DMS 273 (cell line): ENCODE measurements around the gene KCNH1.

Experiments used
- DNase-seq: peaks from one replicate; lab custom pipeline; 2025; ENCODE audit not compliant: unreplicated experiment; lab: John Stamatoyannopoulos, UW

Gene KCNH1

DNA sequence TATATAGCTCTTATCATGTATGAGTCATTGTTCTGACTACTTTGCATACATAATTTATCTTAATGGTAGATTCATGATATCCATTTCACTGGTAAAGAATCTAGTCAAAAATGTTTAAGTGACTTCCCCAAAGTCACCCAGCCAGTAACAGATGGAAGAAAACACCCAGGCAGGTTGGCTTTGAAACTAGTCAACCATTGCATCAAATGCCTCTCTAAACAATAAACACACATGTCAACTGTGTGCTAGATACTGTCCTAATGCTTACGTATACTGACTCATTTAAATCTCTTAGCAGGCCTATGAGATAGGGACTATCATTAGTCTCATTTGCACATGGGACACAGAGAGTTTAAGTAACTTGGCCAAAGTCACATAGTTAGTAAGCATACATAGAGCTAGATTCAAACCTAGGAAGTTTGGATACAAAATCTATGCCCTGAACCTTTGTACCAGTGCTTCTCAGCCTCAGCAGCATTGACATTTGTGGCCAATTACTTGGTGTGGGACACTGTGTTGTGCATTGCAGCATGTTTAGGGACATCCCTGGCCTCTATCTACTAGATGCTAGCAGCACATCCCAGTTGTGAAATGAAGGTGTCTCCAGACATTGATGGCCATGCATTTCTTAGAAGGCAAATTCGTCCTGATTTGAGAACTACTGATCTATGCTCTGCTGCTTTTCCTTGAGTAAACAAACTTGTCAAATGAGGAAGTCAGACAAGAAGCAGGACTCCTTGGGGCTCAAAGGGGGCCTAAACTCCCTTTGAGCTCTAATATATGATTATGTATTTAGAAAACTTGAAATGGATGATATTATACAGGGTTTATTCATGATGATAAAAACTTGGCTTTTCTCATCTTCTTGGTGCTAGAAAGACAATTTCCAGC, 316.3 kb downstream of the KCNH1 start:
- DNase-seq = peak; percentile 20

DNA sequence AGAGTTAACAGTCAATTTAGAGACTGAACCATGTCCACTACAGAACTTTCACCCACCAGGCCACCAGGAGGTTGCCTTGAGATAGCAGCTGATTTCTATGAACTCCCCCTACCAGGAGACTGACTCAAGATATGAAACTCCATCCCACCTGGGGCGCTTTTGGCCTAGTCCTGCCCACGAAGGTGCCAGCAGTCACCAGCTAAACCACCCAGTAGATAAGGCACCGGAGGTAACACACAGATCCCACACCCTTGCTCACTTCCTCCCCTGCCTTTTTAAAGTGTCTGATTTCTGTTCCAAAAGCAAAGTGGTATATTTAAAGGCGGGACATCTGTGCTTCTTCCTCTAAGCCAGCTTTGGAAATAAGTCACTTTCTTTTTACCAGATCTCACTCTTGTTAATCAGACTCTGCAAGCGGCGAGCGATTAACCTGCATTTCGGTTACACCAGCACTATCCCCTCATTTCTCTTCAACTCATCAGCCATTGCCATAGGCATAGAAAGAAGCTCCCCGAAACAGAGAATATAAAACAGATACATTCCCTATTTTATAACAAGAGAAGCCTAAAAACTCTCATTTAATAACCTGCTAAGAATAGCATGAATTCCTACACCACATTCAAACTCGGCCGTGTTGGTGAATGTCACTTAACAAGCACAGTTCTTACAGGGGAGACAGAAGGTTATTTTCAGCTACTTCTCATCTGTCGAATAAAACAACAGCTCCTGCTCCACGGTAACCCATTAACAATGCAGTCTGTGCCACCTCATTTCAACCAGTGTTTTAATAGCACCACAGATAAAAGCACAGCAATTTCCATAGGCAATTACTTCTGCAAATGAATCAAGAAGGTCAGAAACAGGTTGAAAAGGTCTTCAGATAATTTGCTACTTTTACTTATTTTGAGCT, 318.1 kb downstream of the KCNH1 start:
- peak; percentile 41 for DNase-seq

DNA sequence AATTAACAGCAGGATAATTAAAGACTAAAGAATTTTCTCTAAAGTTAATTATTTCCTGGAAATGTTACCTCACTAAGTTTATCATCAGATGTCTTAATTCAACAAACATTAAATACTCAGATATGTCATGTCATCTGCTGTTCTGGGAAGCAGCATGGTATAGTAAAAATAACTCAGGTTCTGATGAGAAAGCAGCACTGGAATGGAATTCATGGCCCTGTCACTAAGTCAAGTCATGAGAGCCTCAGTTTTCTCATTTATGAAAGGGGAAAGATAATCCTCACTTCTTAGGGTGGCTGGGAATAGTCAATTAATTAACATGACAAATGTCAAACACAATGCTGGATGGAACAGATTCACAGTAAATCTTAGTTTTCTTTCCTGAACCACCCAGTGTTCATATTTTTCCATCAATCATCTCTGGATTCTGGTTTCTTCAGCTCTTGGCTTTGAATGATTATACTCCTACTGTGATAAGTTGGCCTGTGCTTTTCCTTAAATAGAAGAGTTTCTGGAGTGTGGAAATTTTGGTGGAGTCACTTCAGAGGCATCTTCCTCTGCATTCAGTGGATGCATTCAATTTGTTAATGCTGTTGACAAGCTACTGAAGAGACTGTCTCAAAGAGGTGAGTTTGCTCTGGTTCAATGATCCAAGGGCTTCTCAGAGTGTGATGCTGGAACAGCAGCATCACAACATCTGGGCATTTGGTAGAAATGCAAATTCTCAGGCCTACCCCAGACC, 319.4 kb downstream of the KCNH1 start:
- no peak for DNase-seq

DNA sequence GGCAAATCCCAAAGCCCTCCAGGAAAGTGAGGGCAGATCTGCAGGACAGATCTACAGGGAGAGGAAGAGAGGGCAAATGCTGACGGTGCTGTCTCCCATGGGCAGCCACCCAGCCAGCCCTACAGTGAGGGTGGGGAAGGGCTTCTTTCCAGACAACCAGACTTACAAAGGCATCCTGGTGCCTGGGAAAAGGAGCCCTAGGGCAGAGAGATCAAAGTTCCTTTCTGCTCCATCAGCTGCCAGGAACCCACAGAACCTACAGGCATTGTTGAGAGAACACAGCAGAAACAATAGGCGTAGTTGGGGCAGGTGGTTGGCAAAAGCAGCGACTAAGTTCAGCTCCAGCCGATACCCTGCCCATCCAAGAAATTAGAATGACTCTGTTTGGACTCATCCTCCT, 332.4 kb downstream of the KCNH1 start:
- DNase-seq = no peak

DNA sequence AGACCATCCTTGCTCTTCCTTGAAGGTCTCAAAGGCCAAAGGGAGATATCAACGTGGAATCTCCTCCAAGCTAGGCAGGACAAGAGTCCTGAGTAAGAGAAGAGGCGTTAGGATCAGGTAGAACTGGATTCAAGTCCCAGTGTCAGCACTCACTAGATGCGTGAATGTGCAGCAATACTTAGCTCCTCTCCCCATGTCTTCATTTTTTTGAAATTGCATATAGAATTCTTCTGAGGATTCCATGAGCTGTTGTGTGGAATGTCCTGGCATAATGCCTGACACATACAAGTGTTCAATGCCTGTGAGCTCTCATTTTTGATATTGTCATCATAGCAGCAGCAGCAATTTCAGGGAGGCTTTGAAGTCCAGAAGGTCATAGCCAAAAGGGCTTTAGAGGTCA, 333.2 kb downstream of the KCNH1 start:
- DNase-seq = no peak

DNA sequence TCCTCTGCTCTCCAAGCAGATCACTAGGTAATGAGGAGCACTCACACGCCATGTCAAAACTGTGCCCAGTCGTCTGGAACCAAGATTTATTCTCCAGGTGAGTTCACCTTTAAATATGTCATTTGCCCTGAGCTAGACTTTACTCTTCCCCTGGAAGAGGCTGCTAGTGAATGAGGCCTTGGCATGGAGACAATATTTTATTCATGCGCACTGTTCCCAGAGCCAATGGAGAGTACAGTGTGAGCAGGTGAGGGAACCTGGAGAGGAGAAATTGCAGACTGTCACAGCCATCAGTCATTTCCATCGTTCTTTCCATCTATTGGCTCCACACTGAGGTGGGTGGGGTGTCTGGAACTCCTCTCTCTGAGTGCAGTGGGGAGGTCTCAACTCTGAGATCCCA, 333.6 kb downstream of the KCNH1 start:
- no peak for DNase-seq

DNA sequence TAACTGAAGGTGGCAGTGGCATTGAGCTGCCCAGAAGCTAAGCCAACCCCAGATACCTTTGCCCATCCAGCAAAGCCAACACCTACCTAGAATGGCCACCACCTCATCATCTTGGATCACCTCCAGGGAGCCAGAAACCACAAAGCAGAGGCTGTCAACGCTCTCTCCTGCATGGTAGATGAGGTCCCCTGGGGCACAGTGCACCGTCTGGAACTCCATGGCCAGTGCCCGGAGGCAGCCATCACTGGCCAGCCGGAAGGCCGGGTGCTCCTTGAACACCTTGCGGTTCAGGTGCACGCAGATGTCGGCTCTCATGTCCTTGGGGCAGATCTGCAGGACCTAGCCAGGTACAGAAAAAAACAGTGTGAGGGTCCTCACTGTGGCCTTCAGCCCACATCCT, 336.5 kb downstream of the KCNH1 start:
- DNase-seq = peak; percentile 47

DNA sequence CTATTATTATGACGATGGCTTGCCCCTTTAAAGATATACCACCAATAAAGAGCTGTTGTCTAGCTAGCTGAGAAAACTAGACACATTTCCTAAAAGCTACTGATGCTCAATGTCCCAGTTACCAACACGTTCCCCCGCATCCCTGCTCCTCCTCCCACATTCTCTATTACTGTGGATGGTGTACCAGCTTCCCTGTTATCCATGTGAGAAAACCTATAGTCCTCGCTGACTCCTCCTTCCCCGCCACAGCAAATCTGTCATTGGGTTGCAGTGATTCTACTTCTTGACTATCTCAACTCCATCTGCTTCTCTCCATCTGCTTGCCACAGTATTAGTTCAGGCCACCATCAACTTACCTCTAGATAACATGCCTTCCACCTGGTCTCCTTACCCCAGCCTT, 337.5 kb downstream of the KCNH1 start:
- peak; percentile 75 for DNase-seq

DNA sequence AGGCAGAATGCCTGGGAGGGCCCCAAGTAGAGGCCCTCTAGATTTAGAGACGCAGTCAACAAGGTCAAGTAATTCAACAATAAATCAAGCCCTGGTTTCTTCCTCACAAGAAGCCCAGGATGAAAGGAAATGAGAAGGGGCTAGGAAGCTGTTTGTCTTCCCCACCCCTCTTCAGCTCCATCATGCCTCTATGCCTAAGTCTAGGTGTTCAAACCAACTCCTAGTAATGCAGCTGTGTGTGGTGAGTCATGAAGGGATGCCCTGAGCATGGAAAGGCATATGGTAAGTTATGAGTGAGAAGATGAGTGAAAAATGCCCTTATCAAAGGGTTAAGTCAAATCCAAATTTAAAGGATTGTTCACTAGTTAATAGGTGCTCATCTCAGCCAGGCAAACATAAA, 339.5 kb downstream of the KCNH1 start:
- DNase-seq = peak; percentile 16

DNA sequence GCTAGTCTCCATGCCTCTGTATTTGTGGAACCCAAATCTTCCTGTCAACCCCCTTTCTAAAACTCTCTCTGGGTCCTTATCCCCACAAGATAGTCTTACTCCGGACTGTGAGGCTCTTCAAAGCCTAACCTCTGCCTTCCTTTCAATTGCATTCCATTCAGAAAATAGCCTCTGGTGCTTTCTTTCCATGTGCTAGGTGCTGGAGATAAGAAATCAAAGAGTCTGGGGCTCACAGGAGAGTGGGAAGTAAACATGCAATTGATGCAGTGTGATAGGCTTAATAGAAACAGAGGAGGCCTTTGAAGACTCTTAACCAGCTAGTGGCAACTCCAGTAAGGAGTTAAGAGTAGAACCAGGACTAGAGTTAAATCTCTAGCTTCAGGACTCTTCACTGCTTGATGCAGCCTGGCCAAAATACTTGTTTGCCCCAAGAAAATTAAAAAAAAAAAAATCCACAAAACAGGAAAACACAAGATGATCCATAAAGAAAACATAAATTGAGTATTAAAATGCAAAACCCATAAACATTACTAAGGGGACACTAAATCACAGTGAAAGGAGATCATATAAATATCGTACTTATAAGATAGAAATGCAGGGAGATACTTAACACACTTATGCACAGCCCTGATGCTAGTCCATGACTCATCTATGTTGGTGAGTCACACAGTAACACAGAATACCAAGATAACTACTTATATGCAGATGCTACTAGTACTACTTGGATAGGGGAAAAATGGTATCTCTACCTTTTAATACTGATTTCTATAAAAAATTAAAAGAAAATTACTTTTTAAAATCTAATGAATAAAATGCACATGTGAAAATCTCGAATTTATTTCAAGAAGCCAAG, 341.5 kb downstream of the KCNH1 start:
- peak; percentile 28 for DNase-seq

DNA sequence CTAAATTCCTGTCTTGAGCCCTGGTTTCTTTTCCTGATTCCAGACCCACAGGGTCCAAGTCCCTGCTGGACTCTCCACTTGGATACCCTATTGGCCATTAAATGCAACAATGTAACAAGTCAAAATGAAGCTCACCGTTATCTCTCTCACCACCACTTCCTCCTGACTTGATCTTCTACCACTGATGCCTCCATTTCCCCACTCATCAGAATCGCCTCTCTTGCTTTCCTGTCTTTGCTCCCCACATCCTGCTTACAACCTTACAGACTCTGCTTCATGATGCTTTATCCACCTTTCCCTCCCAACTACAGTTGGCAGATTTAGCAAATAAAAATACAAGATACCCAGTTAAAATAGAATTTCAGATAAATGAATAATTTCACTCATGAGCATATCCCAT, 343.8 kb downstream of the KCNH1 start:
- DNase-seq = no peak

DNA sequence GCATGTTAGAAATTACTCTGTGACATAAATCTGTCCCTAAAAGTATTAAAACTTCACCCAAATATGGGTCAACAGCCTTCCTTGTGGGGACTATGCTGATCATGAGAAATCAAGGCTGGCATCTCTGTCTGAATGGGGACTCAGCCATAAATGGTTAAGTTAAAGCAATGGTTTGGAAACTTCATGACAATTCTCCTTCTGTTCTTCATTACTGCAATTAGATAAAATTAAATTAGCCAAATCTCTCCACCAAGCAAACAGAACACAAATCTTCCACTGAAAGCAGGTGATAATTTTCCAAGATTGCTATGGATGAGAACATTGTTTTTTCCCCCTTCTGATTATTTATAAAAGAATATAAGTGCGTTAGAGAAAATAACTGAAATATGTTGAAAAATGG, 346.1 kb downstream of the KCNH1 start:
- DNase-seq = no peak

DNA sequence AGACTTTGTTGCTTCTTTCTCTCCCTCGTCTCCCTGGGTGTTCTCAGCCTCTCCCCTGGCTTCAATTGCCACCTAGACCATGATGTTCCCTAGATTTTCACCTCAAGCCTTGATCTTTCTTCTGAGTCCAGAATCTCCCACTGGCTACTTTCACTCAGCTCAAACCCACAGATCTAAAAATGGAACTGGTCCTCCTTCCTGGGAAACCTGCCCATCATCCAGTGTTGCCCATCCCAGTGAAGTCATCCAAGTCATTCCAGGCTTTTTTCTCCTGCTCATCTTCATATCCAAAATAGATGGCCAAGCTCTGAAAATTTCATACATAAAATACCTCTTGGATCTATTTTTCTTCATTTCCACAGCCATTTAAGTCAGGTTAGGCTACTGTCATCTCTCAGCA, 347.4 kb downstream of the KCNH1 start:
- no peak for DNase-seq

DNA sequence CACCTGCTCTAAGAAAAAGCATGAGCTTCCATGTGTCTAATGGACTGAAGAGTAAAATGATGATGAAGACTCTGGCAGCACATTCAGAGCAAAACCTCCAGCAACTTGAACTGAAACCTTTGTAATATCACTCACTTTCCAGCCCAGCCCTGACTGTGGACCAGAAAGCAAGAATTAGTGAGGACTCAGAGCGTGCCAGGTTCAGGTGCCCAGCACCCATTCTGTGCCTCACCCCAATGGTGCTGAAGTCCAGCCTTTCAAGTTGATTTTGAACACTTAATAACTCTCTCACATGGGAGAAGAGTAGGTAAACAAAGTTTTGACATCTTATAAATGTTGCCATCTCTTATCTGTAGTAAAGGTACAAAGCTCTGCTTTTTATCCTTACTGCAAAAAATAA, 350.0 kb downstream of the KCNH1 start:
- DNase-seq = no peak

DNA sequence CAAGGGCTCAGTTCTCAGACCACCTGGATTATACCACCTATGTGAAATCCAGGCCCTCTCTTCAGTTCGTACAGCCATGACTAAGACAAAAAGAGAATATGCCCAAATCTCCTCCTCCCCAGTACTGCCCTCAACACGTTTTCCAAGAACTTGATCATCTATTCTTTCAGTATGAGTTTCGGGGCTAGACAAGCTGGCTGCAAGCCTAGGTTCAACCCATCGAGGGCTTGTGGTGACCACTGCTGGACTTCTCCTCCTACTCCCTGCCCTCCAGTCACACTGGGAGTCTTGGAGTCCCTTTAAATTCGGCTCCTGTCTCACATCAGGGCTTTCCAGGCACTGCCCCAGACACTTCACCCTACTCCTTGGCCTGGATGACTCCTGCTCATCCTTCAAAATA, 352.3 kb downstream of the KCNH1 start:
- no peak for DNase-seq

DNA sequence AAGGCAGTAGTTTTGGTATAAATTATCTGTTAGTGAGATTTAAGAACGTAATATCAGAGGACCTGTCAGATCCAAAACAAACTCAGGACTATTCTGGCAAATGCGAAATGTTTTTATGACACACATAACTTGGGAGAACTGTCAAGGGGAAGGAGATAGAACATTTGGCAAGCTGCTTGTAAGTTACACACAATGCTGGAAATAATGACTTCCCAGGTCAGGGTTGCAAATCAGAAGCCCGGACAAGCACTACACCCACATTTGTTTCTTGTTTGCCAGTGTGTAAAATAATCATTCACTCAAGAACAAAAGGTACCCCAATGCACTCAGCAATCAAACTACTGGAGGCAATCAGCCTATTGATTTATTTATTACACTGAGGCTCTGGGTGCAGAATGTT, 354.7 kb downstream of the KCNH1 start:
- DNase-seq = no peak

DNA sequence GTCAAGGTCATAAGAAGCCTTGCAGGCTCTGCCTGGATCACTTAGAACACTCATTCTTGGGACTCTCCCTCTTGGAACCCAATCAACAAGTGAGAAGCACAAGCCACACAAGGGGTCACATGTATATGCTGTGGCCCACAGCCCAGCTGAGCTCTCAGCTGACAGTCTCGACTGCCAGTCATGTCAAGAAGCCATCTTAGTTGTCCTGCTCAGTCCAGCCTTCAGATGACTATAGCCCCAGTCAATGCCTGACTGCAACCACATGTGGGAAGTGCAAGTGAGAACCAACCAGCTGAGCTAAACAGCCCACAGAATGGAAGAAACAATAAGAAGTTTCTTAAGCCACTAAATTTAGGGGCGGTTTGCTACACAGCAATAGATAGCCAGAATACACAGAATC, 356.0 kb downstream of the KCNH1 start:
- DNase-seq = no peak

DNA sequence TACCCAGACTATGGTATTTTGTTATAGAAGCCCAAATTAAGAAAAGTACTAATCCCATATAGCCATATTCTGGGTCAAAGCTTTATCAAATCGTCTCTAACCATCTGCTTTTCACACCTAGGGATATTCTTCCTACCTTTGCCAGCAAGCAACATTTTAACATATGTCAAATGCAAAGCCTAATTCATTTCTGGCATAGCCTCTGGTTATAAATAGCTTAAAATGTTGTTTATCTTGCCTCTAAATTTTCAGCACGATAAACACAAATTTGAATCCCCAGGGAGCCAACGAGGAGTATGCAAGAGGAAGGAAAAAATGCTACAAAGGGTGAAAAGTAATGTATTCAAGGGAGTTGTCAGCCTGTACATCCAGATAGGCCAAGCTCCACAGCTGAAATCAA, 357.2 kb downstream of the KCNH1 start:
- DNase-seq = peak; percentile 30

DNA sequence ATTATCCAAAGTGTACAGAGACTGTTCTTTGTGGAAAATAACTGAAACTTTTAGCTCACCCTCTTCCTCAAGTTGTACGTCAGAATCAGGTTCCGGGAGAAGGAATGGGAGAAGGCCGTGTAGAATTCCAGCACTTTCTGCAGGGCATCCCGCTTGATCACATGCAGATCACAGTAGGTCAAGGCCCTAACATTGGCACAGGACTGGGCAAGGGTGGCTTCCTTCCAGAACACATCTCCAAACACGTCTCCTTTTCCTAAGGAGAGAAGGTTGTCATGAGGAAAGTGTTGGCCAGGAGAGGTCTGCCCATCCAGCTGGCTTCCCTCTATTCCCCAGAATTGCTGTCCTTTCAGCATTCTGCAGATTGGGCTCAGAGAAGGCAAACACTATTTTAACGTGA, 358.7 kb downstream of the KCNH1 start:
- no peak for DNase-seq

DNA sequence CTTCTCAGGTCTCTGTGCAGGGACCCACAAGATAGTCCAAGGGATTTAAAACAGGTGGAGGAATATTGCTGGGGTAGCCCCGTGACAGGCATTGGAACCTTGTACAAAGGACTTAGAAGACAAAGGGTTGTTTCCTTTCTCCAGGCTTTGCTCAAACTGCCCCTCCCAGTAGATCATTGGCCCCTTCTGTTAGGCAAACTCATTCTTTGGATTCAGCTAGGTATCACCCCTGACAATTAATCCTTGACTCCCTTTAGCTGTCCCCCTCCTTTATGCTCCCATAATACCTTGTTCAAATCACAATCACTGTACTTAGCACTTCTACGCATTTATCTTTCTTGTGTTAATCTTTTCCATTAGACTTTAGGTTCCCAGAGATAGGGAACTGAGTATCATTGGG, 360.5 kb downstream of the KCNH1 start:
- DNase-seq = no peak

DNA sequence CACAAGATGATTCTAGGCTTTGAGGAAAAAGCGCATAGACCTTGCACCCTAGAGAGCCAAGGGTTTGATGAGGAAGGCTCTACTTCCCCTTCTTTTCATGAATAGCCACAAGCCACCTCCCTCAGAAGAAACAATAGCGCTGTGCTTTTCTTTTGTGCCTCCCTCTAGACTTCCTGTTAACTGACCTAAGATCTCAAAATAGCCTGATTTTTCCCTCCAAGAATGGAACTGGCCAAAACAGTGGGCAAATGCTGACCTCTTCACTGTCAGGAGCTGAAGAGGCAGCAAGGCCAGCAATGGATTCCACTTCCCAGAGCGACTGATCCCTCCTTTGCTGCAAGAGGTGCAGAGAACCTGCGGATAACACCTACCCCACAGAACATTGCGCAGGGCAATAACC, 362.8 kb downstream of the KCNH1 start:
- DNase-seq = no peak
